T-helper 2 cell (primary cell): Measurements from ENCODE around the gene MAN1A1.

Source experiments
- DNase-seq, 5 experiments: peaks; one replicate each; pipeline versions ENCODE4 v3.0.0 to v3.0.0-alpha.2; 2012 to 2022

Gene MAN1A1

GRCh38 chr6:119346450-119346849 lies 3.1 kb downstream of the MAN1A1 start:
- no peak for DNase-seq

- no peak for DNase-seq
Measured at GRCh38 chr6:119345114-119345513, 4.4 kb downstream of the MAN1A1 start.

- DNase-seq, result no peak
Measured at GRCh38 chr6:119344306-119344705, 5.3 kb downstream of the MAN1A1 start.

- peak in 1 of 5 experiments; percentile 18 for DNase-seq
Measured at GRCh38 chr6:119343573-119344146, 5.9 kb downstream of the MAN1A1 start.

- peak in 1 of 5 experiments; percentile 32 for DNase-seq
Measured at GRCh38 chr6:119343167-119343566, 6.4 kb downstream of the MAN1A1 start.

GRCh38 chr6:119342430-119342829 lies 7.1 kb downstream of the MAN1A1 start:
- no peak for DNase-seq

GRCh38 chr6:119340796-119341487 lies 8.6 kb downstream of the MAN1A1 start:
- DNase-seq, result peak in 1 of 5 experiments; percentile 27

- no peak for DNase-seq
Measured at GRCh38 chr6:119339941-119340456, 9.6 kb downstream of the MAN1A1 start.

- DNase-seq, result no peak
Measured at GRCh38 chr6:119337762-119338161, 11.8 kb downstream of the MAN1A1 start.

- DNase-seq, result no peak
Measured at GRCh38 chr6:119337252-119337651, 12.3 kb downstream of the MAN1A1 start.

GRCh38 chr6:119334535-119335264 lies 14.9 kb downstream of the MAN1A1 start:
- no peak for DNase-seq

- DNase-seq, result peak in 1 of 5 experiments; percentile 34
Measured at GRCh38 chr6:119333707-119334295, 15.8 kb downstream of the MAN1A1 start.

- no peak for DNase-seq
Measured at GRCh38 chr6:119333063-119333609, 16.4 kb downstream of the MAN1A1 start.

- no peak for DNase-seq
Measured at GRCh38 chr6:119331663-119332286, 17.8 kb downstream of the MAN1A1 start.

GRCh38 chr6:119330520-119331113 lies 18.9 kb downstream of the MAN1A1 start:
- DNase-seq, result no peak

- DNase-seq, result no peak
Measured at GRCh38 chr6:119329794-119330180, 19.8 kb downstream of the MAN1A1 start.

GRCh38 chr6:119328892-119329793 lies 20.4 kb downstream of the MAN1A1 start:
- DNase-seq, result no peak

- DNase-seq, result no peak
Measured at GRCh38 chr6:119328254-119328653, 21.3 kb downstream of the MAN1A1 start.

GRCh38 chr6:119327810-119328209 lies 21.8 kb downstream of the MAN1A1 start:
- no peak for DNase-seq

- DNase-seq, result no peak
Measured at GRCh38 chr6:119326291-119327005, 23.1 kb downstream of the MAN1A1 start.
